PC-3 (cell line): Measurements from ENCODE around the gene ASF1A. TPM values are rescaled to one million over a fixed set of nuclear protein-coding genes. Genes with fewer than 3 reads are reported as not detected.
A peak's percentile ranks its signal among the peaks of the same experiment; 100 is the strongest.

Source experiments
- ATAC-seq: fragments of 200-7000 bp; cut with Tn5 transposase; 2 replicates; pipeline ENCODE4 v1.9.1; 2020; ENCODE audit warnings: mild to moderate bottlenecking, moderate library complexity
- BruUV-seq: library from RNA; stranded (reverse); fragments of 400-500 nt; replicated peaks from 2 replicates; lab custom pipeline; 2021; lab: Mats Ljungman, UMichigan
- CTCF ChIA-PET: fragments of 300-600 bp; sonication (Branson Sonifier 250); formaldehyde crosslinking; loops from one replicate; lab custom pipeline; 2022; ENCODE audit warnings: antibody characterized with exemption; lab: Charles Lee
- POLR2A ChIA-PET: fragments of 300-600 bp; sonication (Branson Sonifier 250); formaldehyde crosslinking; loops from one replicate; lab custom pipeline; 2022; ENCODE audit warnings: antibody characterized with exemption; ENCODE audit not compliant: unreplicated experiment; lab: Charles Lee
- DNase-seq: peaks from one replicate; pipeline ENCODE4 v3.0.0-alpha.2; 2015
- H2AFZ ChIP-seq: fragments of 300-600 bp; sonication (generic); 2 replicates; pipeline ENCODE4 v1.6.0; 2016; ENCODE audit warnings: antibody characterized with exemption, low read length
- H3F3A ChIP-seq: fragments of 300-600 bp; sonication (generic); one replicate; pipeline ENCODE4 v1.6.0; 2017; ENCODE audit warnings: antibody characterized with exemption, low read length, control low read depth, mild to moderate bottlenecking; ENCODE audit not compliant: unreplicated experiment
- H3K27ac ChIP-seq: fragments of 300-600 bp; sonication (generic); 2 replicates; pipeline ENCODE4 v1.5.1; 2016; ENCODE audit warnings: mild to moderate bottlenecking, low read length
- H3K27me3 ChIP-seq: fragments of 300-600 bp; sonication (generic); 2 replicates; pipeline ENCODE4 v1.6.1; 2016; ENCODE audit warnings: low read length, mixed read lengths
- H3K36me3 ChIP-seq: fragments of 300-600 bp; sonication (generic); 2 replicates; pipeline ENCODE4 v1.6.1; 2016; ENCODE audit warnings: low read depth, mixed run types, low read length, mixed read lengths
- H3K4me1 ChIP-seq: fragments of 300-600 bp; sonication (generic); 2 replicates; pipeline ENCODE4 v1.5.1; 2016; ENCODE audit warnings: low read length; ENCODE audit not compliant: insufficient read depth
- H3K4me2 ChIP-seq: fragments of 300-600 bp; sonication (generic); 2 replicates; pipeline ENCODE4 v1.6.0; 2016; ENCODE audit warnings: low read length
- H3K4me3 ChIP-seq: fragments of 300-600 bp; sonication (generic); 2 replicates; pipeline ENCODE4 v1.5.1; 2016; ENCODE audit warnings: mild to moderate bottlenecking, low read length, mixed read lengths
- H3K79me2 ChIP-seq: fragments of 300-600 bp; sonication (generic); 2 replicates; pipeline ENCODE4 v1.6.1; 2017; ENCODE audit warnings: low read length, mixed read lengths
- H3K9ac ChIP-seq: fragments of 300-600 bp; sonication (generic); 2 replicates; pipeline ENCODE4 v1.6.0; 2016; ENCODE audit warnings: mild to moderate bottlenecking, low read length
- H3K9me2 ChIP-seq: fragments of 300-600 bp; sonication (generic); replicated peaks from 2 replicates; pipeline ENCODE4 v1.6.1; 2016; ENCODE audit warnings: mixed run types, low read length, mixed read lengths
- H3K9me3 ChIP-seq: fragments of 300-600 bp; sonication (generic); 2 replicates; pipeline ENCODE4 v1.6.1; 2016; ENCODE audit warnings: low read length, mixed read lengths
- H4K20me1 ChIP-seq: fragments of 300-600 bp; sonication (generic); 2 replicates; pipeline ENCODE4 v1.6.1; 2016; ENCODE audit warnings: low read length, mixed read lengths
- CTCF ChIP-seq: fragments of 300-600 bp; sonication (generic); conservative IDR thresholded peaks from 2 replicates; pipeline ENCODE4 v1.5.1; 2017; ENCODE audit warnings: antibody characterized with exemption, low read depth, mild to moderate bottlenecking, low read length
- EZH2 ChIP-seq: fragments of 300-600 bp; sonication (generic); IDR thresholded peaks from one replicate; pipeline ENCODE4 v1.6.1; 2017; ENCODE audit warnings: antibody characterized with exemption, mild to moderate bottlenecking, low read length; ENCODE audit not compliant: unreplicated experiment
- EZH2phosphoT487 ChIP-seq: fragments of 300-600 bp; sonication (generic); IDR thresholded peaks from 2 replicates; pipeline ENCODE4 v1.6.1; 2018; ENCODE audit warnings: mild to moderate bottlenecking, antibody characterized with exemption, low read length, borderline replicate concordance
- intact Hi-C: fragments of 100-400 bp; cut with micrococcal nuclease; formaldehyde crosslinking; loops from 2 replicates; pipeline ENCODE4 v1.9.0; 2023
- total RNA-seq: library from RNA; depleted of rRNA; stranded (reverse); fragments of >200 nt; gene quantifications from 2 replicates; pipeline ENCODE4 v1.2.3, GENCODE V29; 2014

The ASF1A gene
- total RNA-seq, 1 experiment from 2014 or later = 25.0 TPM

- H3K9me2 ChIP-seq = no peaks in the 10 kb centered on the region
- ATAC-seq (no peak), DNase-seq (no peak)
- peaks cover 79% of the 10 kb centered on the region for H3K79me2 ChIP-seq
- no peaks in the 10 kb centered on the region for H3F3A ChIP-seq
- H3K4me3 ChIP-seq = peak overlapping the region; percentile 99
- peak overlapping the region; percentile 86 for H3K27ac ChIP-seq
- intact Hi-C loops = loop anchor here (10.0 kb wide), 1 partner anchor 330 kb away; no protein-coding TSS in a partner anchor
- ChIA-PET POLR2A (interaction anchor here (0.6 kb wide), 1 partner anchor 335 kb away, joined by 6 read pairs; no protein-coding TSS in a partner anchor), CTCF (no interaction called here)
- peaks cover 9% of the 10 kb centered on the region; the same call in 1 of the 2 replicates for H3K36me3 ChIP-seq
- no TSS peak for BruUV-seq
- no peak for TF ChIP-seq CTCF
- TF ChIP-seq EZH2phosphoT487 = no peak
- no peak for TF ChIP-seq EZH2
- no peaks in the 10 kb centered on the region for H3K9me3 ChIP-seq
- H2AFZ ChIP-seq = peak overlapping the region; percentile 75; the same call in 1 of the 2 replicates
- H3K27me3 ChIP-seq = no peaks in the 10 kb centered on the region
- H3K4me1 ChIP-seq = peaks cover 29% of the 10 kb centered on the region
- H4K20me1 ChIP-seq = no peaks in the 10 kb centered on the region
- peak overlapping the region; percentile 90 for H3K4me2 ChIP-seq
- peak overlapping the region; percentile 93 for H3K9ac ChIP-seq
Measured at GRCh38 chr6:118895261-118895560, 1.3 kb downstream of the ASF1A start.

GRCh38 chr6:118895859-118896258 lies 1.9 kb downstream of the ASF1A start:
- peak overlapping the region; percentile 99 for H3K4me3 ChIP-seq
- H2AFZ ChIP-seq = 0 out of 2 replicates have a peak overlapping the region, but pooled peaks have one; percentile 38
- intact Hi-C loops = loop anchor here (10.0 kb wide), 1 partner anchor 331 kb away; no protein-coding TSS in a partner anchor
- H3K27ac ChIP-seq = peak overlapping the region; percentile 87
- no peaks in the 10 kb centered on the region for H3K9me2 ChIP-seq
- POLR2A ChIA-PET = interaction anchor here (0.6 kb wide), 1 partner anchor 335 kb away, joined by 6 read pairs; no protein-coding TSS in a partner anchor
- CTCF ChIA-PET = interaction anchor here (0.6 to 1.0 kb wide), 3 partner anchors 20 to 215 kb away, joined by 3 to 9 read pairs (median 4); no protein-coding TSS in a partner anchor
- H3K36me3 ChIP-seq = peaks cover 12% of the 10 kb centered on the region; the same call in 1 of the 2 replicates
- no peak for ATAC-seq
- H3K4me1 ChIP-seq = peaks cover 27% of the 10 kb centered on the region
- BruUV-seq = no TSS peak
- no peaks in the 10 kb centered on the region for H3K27me3 ChIP-seq
- peaks cover 85% of the 10 kb centered on the region for H3K79me2 ChIP-seq
- H4K20me1 ChIP-seq = no peaks in the 10 kb centered on the region
- H3K4me2 ChIP-seq = peak overlapping the region; percentile 90
- TF ChIP-seq EZH2phosphoT487 (no peak), CTCF (no peak), EZH2 (no peak)
- DNase-seq = no peak
- no peaks in the 10 kb centered on the region for H3K9me3 ChIP-seq
- H3F3A ChIP-seq = no peaks in the 10 kb centered on the region
- H3K9ac ChIP-seq = peak overlapping the region; percentile 93
